Thyroid gland (tissue), 4 donors: ENCODE results near the gene SLC12A1. TPM values are rescaled to one million over a fixed set of nuclear protein-coding genes. Genes with fewer than 3 reads are reported as not detected.

ENCODE experiments used
- DNase-seq, 2 donors: peaks; one replicate each; pipeline ENCODE4 v3.0.0-alpha.2; 2019
- H3K27ac ChIP-seq, 3 donors: fragments of 200-600 bp; sonication (generic); 1 replicate in 2 of 3; 2 replicates in 1 of 3; pipeline ENCODE4 v1.5.1; 2016 to 2019; ENCODE audit warnings: mild to moderate bottlenecking in 1 of 3, moderate library complexity in 1 of 3
- H3K27me3 ChIP-seq: fragments of 200-600 bp; sonication (generic); one replicate; pipeline ENCODE4 v1.5.1; 2019
- H3K36me3 ChIP-seq, 2 donors: fragments of 200-600 bp; sonication (generic); one replicate each; pipeline ENCODE4 v1.5.1; 2016 to 2019
- H3K4me1 ChIP-seq, 2 donors: fragments of 200-600 bp; sonication (generic); one replicate each; pipeline ENCODE4 v1.5.1; 2017 to 2019
- H3K4me3 ChIP-seq, 3 donors: fragments of 200-600 bp; sonication (generic); replicated peaks in 1 of 3; 1 replicate in 2 of 3; 2 replicates in 1 of 3; pipeline ENCODE4 v1.5.1; 2016; ENCODE audit warnings: mild to moderate bottlenecking in 1 of 3
- H3K9me3 ChIP-seq: fragments of 200-600 bp; sonication (generic); one replicate; pipeline ENCODE4 v1.5.1; 2017
- CTCF ChIP-seq, 6 experiments: fragments of 200-600 bp in 3 of 6; fragments of 450-650 bp in 3 of 6; sonication (generic) in 3 of 6; IDR thresholded peaks; one replicate each; pipeline ENCODE4 v1.5.1; 2016 to 2019; ENCODE audit warnings: antibody characterized with exemption in 6 of 6, mild to moderate bottlenecking in 2 of 6, inconsistent platforms in 1 of 6, moderate library complexity in 1 of 6
- POLR2A ChIP-seq, 2 donors: fragments of 450-650 bp; IDR thresholded peaks; one replicate each; pipeline ENCODE4 v1.6.1; 2017; ENCODE audit warnings: antibody characterized with exemption in 2 of 2, mild to moderate bottlenecking in 2 of 2, moderate library complexity in 1 of 2
- WGBS, 2 donors: methylation state at CpG; one replicate each; pipeline ENCODE4 v1.1.5; 2017; 5-methylcytosine and 5-hydroxymethylcytosine counted together
- intact Hi-C: fragments of 100-400 bp; cut with DNase I; formaldehyde crosslinking; loops from one replicate; pipeline ENCODE4 v1.15.1; 2023
- total RNA-seq, 4 donors: library from RNA; depleted of rRNA; stranded (reverse); fragments of >200 nt; gene quantifications; one replicate each; pipeline ENCODE4 v1.2.3, GENCODE V29; 2016

SLC12A1 gene
- total RNA-seq, 4 donors from 2014 or later = not detected

- intact Hi-C loops = no loop called here
- Histone ChIP-seq H3K27me3 (no peaks in the 10 kb centered on the region), H3K27ac (no peak overlapping the region), H3K4me1 (no peaks in the 10 kb centered on the region), H3K4me3 (no peak overlapping the region), H3K9me3 (no peaks in the 10 kb centered on the region), H3K36me3 (no peaks in the 10 kb centered on the region)
- TF ChIP-seq POLR2A (IDR thresholded peaks at IDR 0.05) (no peak), CTCF (IDR thresholded peaks at IDR 0.05) (no peak)
- no peak for DNase-seq
- 82 to 88% methylated on average over 5 of the region's 5 CpGs for WGBS, 2 donors
Observed at GRCh38 chr15:48230498-48230897, 24.4 kb downstream of the SLC12A1 start.

GRCh38 chr15:48233246-48233645, 27.1 kb downstream of the SLC12A1 start:
- Histone ChIP-seq H3K9me3 (no peaks in the 10 kb centered on the region), H3K27me3 (no peaks in the 10 kb centered on the region), H3K4me3 (no peak overlapping the region), H3K27ac (no peak overlapping the region), H3K4me1 (no peaks in the 10 kb centered on the region), H3K36me3 (no peaks in the 10 kb centered on the region)
- TF ChIP-seq CTCF (IDR thresholded peaks at IDR 0.05) (no peak), POLR2A (IDR thresholded peaks at IDR 0.05) (no peak)
- intact Hi-C loops = no loop called here
- no peak for DNase-seq

- no peak for DNase-seq
- Histone ChIP-seq H3K4me1 (peaks cover 4 to 9% of the 10 kb centered on the region in 2 donors), H3K27me3 (no peaks in the 10 kb centered on the region), H3K9me3 (no peaks in the 10 kb centered on the region), H3K4me3 (no peak overlapping the region), H3K36me3 (no peaks in the 10 kb centered on the region), H3K27ac (no peak overlapping the region)
- intact Hi-C loops = no loop called here
- WGBS, 2 donors = 91 to 98% methylated on average over 4 of the region's 4 CpGs
- TF ChIP-seq POLR2A (IDR thresholded peaks at IDR 0.05) (no peak), CTCF (IDR thresholded peaks at IDR 0.05) (no peak)
Observed at GRCh38 chr15:48239334-48239733, 33.2 kb downstream of the SLC12A1 start.

- Histone ChIP-seq H3K27ac (peak overlapping the region in 1 of 3 donors; percentile 47), H3K4me3 (no peak overlapping the region), H3K4me1 (peaks cover 4 to 9% of the 10 kb centered on the region in 2 donors), H3K27me3 (no peaks in the 10 kb centered on the region), H3K36me3 (no peaks in the 10 kb centered on the region), H3K9me3 (no peaks in the 10 kb centered on the region)
- TF ChIP-seq CTCF (IDR thresholded peaks at IDR 0.05) (no peak), POLR2A (IDR thresholded peaks at IDR 0.05) (no peak)
- intact Hi-C loops = loop anchor here (10.0 kb wide), 1 partner anchor 1047 kb away; no protein-coding TSS in a partner anchor
- DNase-seq = peak; percentile 61 to 65
Observed at GRCh38 chr15:48242015-48242414, 35.9 kb downstream of the SLC12A1 start.

GRCh38 chr15:48242535-48242934, 36.4 kb downstream of the SLC12A1 start:
- DNase-seq = peak; percentile 36 to 50
- intact Hi-C loops = loop anchor here (10.0 kb wide), 1 partner anchor 1048 kb away; no protein-coding TSS in a partner anchor
- Histone ChIP-seq H3K4me3 (no peak overlapping the region), H3K9me3 (no peaks in the 10 kb centered on the region), H3K27me3 (no peaks in the 10 kb centered on the region), H3K27ac (peak overlapping the region in 1 of 3 donors; percentile 47), H3K36me3 (no peaks in the 10 kb centered on the region), H3K4me1 (peaks cover 4 to 9% of the 10 kb centered on the region in 2 donors)
- TF ChIP-seq POLR2A (IDR thresholded peaks at IDR 0.05) = no peak
- TF ChIP-seq CTCF (IDR thresholded peaks at IDR 0.05) = no peak
- 49 to 54% methylated on average over 4 of the region's 4 CpGs for WGBS, 2 donors
